SK-N-SH treated with all-trans-retinoic acid at 6 μM for 48 hours (cell line): ENCODE results near the gene ASTN2.

Experiments used
- ATAC-seq: fragments of 200-7000 bp; cut with Tn5 transposase; 3 replicates; pipeline ENCODE4 v1.9.1; 2020; ENCODE audit warnings: mild to moderate bottlenecking, moderate library complexity
- ARNTL ChIP-seq: fragments of 450-650 bp; formaldehyde crosslinking; IDR thresholded peaks from 2 replicates; pipeline ENCODE4 v1.5.0; 2020; ENCODE audit warnings: low read depth, mild to moderate bottlenecking, moderate library complexity, borderline replicate concordance
- BACH2 ChIP-seq: fragments of 250-450 bp; sonication (Bioruptor Pico); IDR thresholded peaks from 2 replicates; pipeline ENCODE4 v1.9.0; 2021; ENCODE audit warnings: mild to moderate bottlenecking, borderline replicate concordance
- CSDC2 ChIP-seq: fragments of 250-450 bp; sonication (Bioruptor Pico); IDR thresholded peaks from 2 replicates; pipeline ENCODE4 v1.5.0; 2020; ENCODE audit warnings: mild to moderate bottlenecking, moderate library complexity
- CSRNP3 ChIP-seq: fragments of 250-450 bp; sonication (Bioruptor Pico); IDR thresholded peaks from 2 replicates; pipeline ENCODE4 v1.5.1; 2021; ENCODE audit warnings: mild to moderate bottlenecking, moderate library complexity
- ESRRG ChIP-seq: fragments of 250-450 bp; sonication (Bioruptor Pico); IDR thresholded peaks from 2 replicates; pipeline ENCODE4 v1.6.1; 2021; ENCODE audit warnings: mild to moderate bottlenecking
- GLIS3 ChIP-seq: fragments of 250-450 bp; sonication (Bioruptor Pico); IDR thresholded peaks from 2 replicates; pipeline ENCODE4 v1.5.0; 2020; ENCODE audit warnings: mild to moderate bottlenecking, moderate library complexity
- ISL1 ChIP-seq: fragments of 250-450 bp; sonication (Bioruptor Pico); IDR thresholded peaks from 2 replicates; pipeline ENCODE4 v2.1.2; 2022; ENCODE audit warnings: mild to moderate bottlenecking, moderate library complexity
- PPARA ChIP-seq: fragments of 250-450 bp; sonication (Bioruptor Pico); IDR thresholded peaks from 2 replicates; pipeline ENCODE4 v1.5.0; 2020; ENCODE audit warnings: mild to moderate bottlenecking, borderline replicate concordance
- RARB ChIP-seq: fragments of 250-450 bp; sonication (Bioruptor Pico); IDR thresholded peaks from 2 replicates; pipeline ENCODE4 v1.8.0; 2021; ENCODE audit warnings: mild to moderate bottlenecking, moderate library complexity
- TCF4 ChIP-seq: fragments of 250-450 bp; sonication (Bioruptor Pico); IDR thresholded peaks from 2 replicates; pipeline ENCODE4 v1.8.0; 2021; ENCODE audit warnings: mild to moderate bottlenecking, moderate library complexity, borderline replicate concordance
- TOX ChIP-seq: fragments of 250-450 bp; sonication (Bioruptor Pico); IDR thresholded peaks from 2 replicates; pipeline ENCODE4 v1.8.0; 2021; ENCODE audit warnings: mild to moderate bottlenecking, moderate library complexity, borderline replicate concordance
- ZC3H10 ChIP-seq: fragments of 250-450 bp; sonication (Bioruptor Pico); IDR thresholded peaks from 2 replicates; pipeline ENCODE4 v1.5.1; 2021; ENCODE audit warnings: mild to moderate bottlenecking, moderate library complexity
- ZFP3 ChIP-seq: fragments of 250-450 bp; sonication (Bioruptor Pico); IDR thresholded peaks from 2 replicates; pipeline ENCODE4 v1.5.0; 2020; ENCODE audit warnings: mild to moderate bottlenecking, moderate library complexity
- ZFP30 ChIP-seq: fragments of 450-650 bp; formaldehyde crosslinking; IDR thresholded peaks from 2 replicates; pipeline ENCODE4 v1.5.0; 2022; ENCODE audit warnings: mild to moderate bottlenecking, moderate library complexity
- ZNF565 ChIP-seq: fragments of 450-650 bp; formaldehyde crosslinking; conservative IDR thresholded peaks from 2 replicates; pipeline ENCODE4 v1.5.0; 2020; ENCODE audit warnings: low read depth, mild to moderate bottlenecking, moderate library complexity
- ZNF70 ChIP-seq: fragments of 450-650 bp; formaldehyde crosslinking; IDR thresholded peaks from 2 replicates; pipeline ENCODE4 v1.5.0; 2020; ENCODE audit warnings: mild to moderate bottlenecking, moderate library complexity
- TF ChIP-seq, protein P1 (sequence below): fragments of 250-450 bp; sonication (Bioruptor Pico); IDR thresholded peaks from 2 replicates; pipeline ENCODE4 v1.5.1; 2020; ENCODE audit warnings: low read depth, mild to moderate bottlenecking, moderate library complexity
- TF ChIP-seq, protein P2 (sequence below): fragments of 250-450 bp; sonication (Bioruptor Pico); IDR thresholded peaks from 2 replicates; pipeline ENCODE4 v1.5.0; 2020; ENCODE audit warnings: mild to moderate bottlenecking, moderate library complexity
- TF ChIP-seq, protein P3 (sequence below): fragments of 250-450 bp; sonication (Bioruptor Pico); IDR thresholded peaks from 2 replicates; pipeline ENCODE4 v1.8.0; 2021; ENCODE audit warnings: low read depth, mild to moderate bottlenecking, moderate library complexity, borderline replicate concordance
- TF ChIP-seq, protein P4 (sequence below): fragments of 250-450 bp; sonication (Bioruptor Pico); IDR thresholded peaks from 2 replicates; pipeline ENCODE4 v1.8.0; 2020; ENCODE audit warnings: mild to moderate bottlenecking, moderate library complexity, borderline replicate concordance

Gene ASTN2

GRCh38 chr9:117305454-117305853 lies 109.4 kb downstream of the ASTN2 start (continued):
- TF ChIP-seq, protein P1, sequence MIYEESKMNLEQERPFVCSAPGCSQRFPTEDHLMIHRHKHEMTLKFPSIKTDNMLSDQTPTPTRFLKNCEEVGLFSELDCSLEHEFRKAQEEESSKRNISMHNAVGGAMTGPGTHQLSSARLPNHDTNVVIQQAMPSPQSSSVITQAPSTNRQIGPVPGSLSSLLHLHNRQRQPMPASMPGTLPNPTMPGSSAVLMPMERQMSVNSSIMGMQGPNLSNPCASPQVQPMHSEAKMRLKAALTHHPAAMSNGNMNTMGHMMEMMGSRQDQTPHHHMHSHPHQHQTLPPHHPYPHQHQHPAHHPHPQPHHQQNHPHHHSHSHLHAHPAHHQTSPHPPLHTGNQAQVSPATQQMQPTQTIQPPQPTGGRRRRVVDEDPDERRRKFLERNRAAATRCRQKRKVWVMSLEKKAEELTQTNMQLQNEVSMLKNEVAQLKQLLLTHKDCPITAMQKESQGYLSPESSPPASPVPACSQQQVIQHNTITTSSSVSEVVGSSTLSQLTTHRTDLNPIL (CRISPR knock-in tag): no peak

DNA sequence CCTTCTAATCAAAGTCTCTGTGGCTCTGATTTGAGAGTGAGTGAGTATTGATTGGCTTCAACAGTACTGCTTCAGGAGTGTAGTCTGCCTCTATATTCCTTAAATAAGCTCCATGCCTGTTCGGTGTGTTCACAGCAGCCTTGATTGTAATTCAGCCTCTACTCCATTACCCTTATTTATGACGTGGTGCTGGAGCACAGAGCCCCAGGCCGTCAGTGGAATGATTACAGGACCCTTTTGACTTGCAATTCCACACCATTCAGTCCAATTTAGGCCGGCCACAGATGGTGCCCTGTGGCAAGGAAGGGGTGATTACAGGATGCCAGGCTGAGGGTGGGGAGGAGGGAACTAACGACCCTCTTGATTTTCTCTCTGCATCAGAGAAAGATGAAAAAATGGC lies 110.3 kb downstream of the ASTN2 start:
- no peak for ATAC-seq
- TF ChIP-seq PPARA (CRISPR knock-in tag) (no peak), GLIS3 (CRISPR knock-in tag) (no peak), ISL1 (no peak), ZFP3 (CRISPR knock-in tag) (no peak), TOX (CRISPR knock-in tag) (no peak), ZFP30 (CRISPR knock-in tag) (no peak), CSRNP3 (no peak), TCF4 (peak; percentile 48; the same call in 1 of the 2 replicates)

GRCh38 chr9:117303643-117304230 lies 111.1 kb downstream of the ASTN2 start:
- ATAC-seq: no peak
- TF ChIP-seq RARB (CRISPR knock-in tag) (no peak), ESRRG (no peak), TOX (CRISPR knock-in tag) (no peak), ARNTL (no peak), CSDC2 (CRISPR knock-in tag) (no peak), CSRNP3 (no peak), ZFP3 (CRISPR knock-in tag) (no peak), TCF4 (no peak), ZC3H10 (no peak), ZNF565 (no peak), ZFP30 (CRISPR knock-in tag) (no peak)
- TF ChIP-seq, protein P1 (CRISPR knock-in tag): no peak
- TF ChIP-seq, protein P2, sequence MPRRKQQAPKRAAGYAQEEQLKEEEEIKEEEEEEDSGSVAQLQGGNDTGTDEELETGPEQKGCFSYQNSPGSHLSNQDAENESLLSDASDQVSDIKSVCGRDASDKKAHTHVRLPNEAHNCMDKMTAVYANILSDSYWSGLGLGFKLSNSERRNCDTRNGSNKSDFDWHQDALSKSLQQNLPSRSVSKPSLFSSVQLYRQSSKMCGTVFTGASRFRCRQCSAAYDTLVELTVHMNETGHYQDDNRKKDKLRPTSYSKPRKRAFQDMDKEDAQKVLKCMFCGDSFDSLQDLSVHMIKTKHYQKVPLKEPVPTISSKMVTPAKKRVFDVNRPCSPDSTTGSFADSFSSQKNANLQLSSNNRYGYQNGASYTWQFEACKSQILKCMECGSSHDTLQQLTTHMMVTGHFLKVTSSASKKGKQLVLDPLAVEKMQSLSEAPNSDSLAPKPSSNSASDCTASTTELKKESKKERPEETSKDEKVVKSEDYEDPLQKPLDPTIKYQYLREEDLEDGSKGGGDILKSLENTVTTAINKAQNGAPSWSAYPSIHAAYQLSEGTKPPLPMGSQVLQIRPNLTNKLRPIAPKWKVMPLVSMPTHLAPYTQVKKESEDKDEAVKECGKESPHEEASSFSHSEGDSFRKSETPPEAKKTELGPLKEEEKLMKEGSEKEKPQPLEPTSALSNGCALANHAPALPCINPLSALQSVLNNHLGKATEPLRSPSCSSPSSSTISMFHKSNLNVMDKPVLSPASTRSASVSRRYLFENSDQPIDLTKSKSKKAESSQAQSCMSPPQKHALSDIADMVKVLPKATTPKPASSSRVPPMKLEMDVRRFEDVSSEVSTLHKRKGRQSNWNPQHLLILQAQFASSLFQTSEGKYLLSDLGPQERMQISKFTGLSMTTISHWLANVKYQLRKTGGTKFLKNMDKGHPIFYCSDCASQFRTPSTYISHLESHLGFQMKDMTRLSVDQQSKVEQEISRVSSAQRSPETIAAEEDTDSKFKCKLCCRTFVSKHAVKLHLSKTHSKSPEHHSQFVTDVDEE (CRISPR knock-in tag): no peak

DNA sequence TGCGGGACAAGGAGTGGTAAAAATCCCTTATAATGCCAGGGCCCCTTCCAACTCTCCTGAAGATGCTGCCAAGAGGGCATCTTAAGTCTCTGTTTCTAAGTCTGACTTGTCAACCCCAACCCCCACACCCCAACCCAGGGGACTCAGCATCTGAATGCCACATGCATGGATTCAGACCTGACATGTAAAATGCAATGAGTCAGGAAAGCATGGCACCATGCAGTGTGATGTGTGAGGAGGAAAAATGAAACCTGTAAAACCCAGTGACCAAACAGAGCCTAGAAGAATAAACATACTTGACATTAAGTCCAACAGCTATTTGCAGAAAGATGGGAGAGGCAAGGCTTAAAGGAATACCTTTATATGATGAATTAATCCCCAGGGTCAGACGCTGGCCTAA lies 112.4 kb downstream of the ASTN2 start:
- ATAC-seq: no peak
- TF ChIP-seq, protein P3, sequence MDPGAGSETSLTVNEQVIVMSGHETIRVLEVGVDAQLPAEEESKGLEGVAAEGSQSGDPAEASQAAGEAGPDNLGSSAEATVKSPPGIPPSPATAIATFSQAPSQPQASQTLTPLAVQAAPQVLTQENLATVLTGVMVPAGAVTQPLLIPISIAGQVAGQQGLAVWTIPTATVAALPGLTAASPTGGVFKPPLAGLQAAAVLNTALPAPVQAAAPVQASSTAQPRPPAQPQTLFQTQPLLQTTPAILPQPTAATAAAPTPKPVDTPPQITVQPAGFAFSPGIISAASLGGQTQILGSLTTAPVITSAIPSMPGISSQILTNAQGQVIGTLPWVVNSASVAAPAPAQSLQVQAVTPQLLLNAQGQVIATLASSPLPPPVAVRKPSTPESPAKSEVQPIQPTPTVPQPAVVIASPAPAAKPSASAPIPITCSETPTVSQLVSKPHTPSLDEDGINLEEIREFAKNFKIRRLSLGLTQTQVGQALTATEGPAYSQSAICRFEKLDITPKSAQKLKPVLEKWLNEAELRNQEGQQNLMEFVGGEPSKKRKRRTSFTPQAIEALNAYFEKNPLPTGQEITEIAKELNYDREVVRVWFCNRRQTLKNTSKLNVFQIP: no peak
- no peak for TF ChIP-seq GLIS3 (CRISPR knock-in tag)
- TF ChIP-seq ZNF70: no peak
- no peak for TF ChIP-seq PPARA (CRISPR knock-in tag)
- TF ChIP-seq, protein P4, sequence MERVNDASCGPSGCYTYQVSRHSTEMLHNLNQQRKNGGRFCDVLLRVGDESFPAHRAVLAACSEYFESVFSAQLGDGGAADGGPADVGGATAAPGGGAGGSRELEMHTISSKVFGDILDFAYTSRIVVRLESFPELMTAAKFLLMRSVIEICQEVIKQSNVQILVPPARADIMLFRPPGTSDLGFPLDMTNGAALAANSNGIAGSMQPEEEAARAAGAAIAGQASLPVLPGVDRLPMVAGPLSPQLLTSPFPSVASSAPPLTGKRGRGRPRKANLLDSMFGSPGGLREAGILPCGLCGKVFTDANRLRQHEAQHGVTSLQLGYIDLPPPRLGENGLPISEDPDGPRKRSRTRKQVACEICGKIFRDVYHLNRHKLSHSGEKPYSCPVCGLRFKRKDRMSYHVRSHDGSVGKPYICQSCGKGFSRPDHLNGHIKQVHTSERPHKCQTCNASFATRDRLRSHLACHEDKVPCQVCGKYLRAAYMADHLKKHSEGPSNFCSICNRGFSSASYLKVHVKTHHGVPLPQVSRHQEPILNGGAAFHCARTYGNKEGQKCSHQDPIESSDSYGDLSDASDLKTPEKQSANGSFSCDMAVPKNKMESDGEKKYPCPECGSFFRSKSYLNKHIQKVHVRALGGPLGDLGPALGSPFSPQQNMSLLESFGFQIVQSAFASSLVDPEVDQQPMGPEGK: no peak
- no peak for TF ChIP-seq ZNF565
- TF ChIP-seq ZFP30 (CRISPR knock-in tag): no peak
- TF ChIP-seq, protein P1 (CRISPR knock-in tag): no peak
- TF ChIP-seq ARNTL: no peak
- no peak for TF ChIP-seq ESRRG
- TF ChIP-seq BACH2 (CRISPR knock-in tag): no peak
- no peak for TF ChIP-seq ZC3H10
- TF ChIP-seq TCF4: no peak
- TF ChIP-seq TOX (CRISPR knock-in tag): no peak
- TF ChIP-seq CSDC2 (CRISPR knock-in tag): no peak
